GM12878 (cell line): Measurements from ENCODE around the gene MAD1L1. TPM values are rescaled to one million over a fixed set of nuclear protein-coding genes. Genes with fewer than 3 reads are reported as not detected.

Source experiments
- BCL3 ChIP-seq: IDR thresholded peaks from 2 replicates; pipeline ENCODE4 v1.6.1; 2011; ENCODE audit warnings: borderline replicate concordance, low read depth, mild to moderate bottlenecking, moderate library complexity, low read length; ENCODE audit not compliant: insufficient read depth, poor library complexity, severe bottlenecking
- CREM ChIP-seq: IDR thresholded peaks from 2 replicates; pipeline ENCODE4 v1.6.1; 2014; ENCODE audit warnings: antibody characterized with exemption, low read depth
- CUX1 ChIP-seq: IDR thresholded peaks from 2 replicates; pipeline ENCODE4 v1.6.1; 2012; ENCODE audit warnings: improper control_type of control experiment, low read depth, low read length; ENCODE audit not compliant: insufficient replicate concordance
- ETV6 ChIP-seq, 2 experiments: fragments of 450-650 bp in 1 of 2; IDR thresholded peaks in 1 of 2; conservative IDR thresholded peaks in 1 of 2; 2 replicates each; pipeline ENCODE4 v1.6.1; 2014; ENCODE audit warnings: antibody characterized with exemption in 1 of 2, borderline replicate concordance in 1 of 2, low read depth in 1 of 2, mild to moderate bottlenecking in 1 of 2, moderate library complexity in 1 of 2
- RELB ChIP-seq: fragments of 450-650 bp; IDR thresholded peaks from 2 replicates; pipeline ENCODE4 v1.6.1; 2017; ENCODE audit warnings: low read depth, mild to moderate bottlenecking, moderate library complexity
- RUNX3 ChIP-seq: IDR thresholded peaks from 2 replicates; pipeline ENCODE4 v1.6.1; 2012; ENCODE audit warnings: low read length, inconsistent platforms
- SIN3A ChIP-seq: IDR thresholded peaks from 2 replicates; pipeline ENCODE4 v1.6.1; 2012; ENCODE audit warnings: low read depth, low read length, improper control_type of control experiment
- polyA plus RNA-seq, 11 experiments: library from polyadenylated mRNA; depleted of rRNA in 4 of 11; unstranded in 6 of 11; stranded (reverse) in 5 of 11; fragments of >200 nt; fragmentation: Nextera tagmentation in 4 of 11; fragmentation: Illumina TruSeq in 1 of 11; extraction: Ambion mirVana in 4 of 11; extraction: Trizol in 1 of 11; gene quantifications; 1 replicate in 1 of 11; 2 replicates in 10 of 11; pipeline versions ENCODE4 v1.2.1 to v1.2.3, GENCODE V29; 2011 to 2016; ENCODE audit warnings: inconsistent platforms in 2 of 11, missing spikeins in 2 of 11, low read depth in 1 of 11
- total RNA-seq, 4 experiments: library from RNA; depleted of rRNA in 3 of 4; stranded (reverse); fragments of >200 nt in 3 of 4; fragmentation: Illumina TruSeq in 1 of 4; extraction: Trizol in 1 of 4; gene quantifications; 2 replicates each; pipeline versions ENCODE4 v1.2.1 to v1.2.3, GENCODE V29; 2013 to 2021

MAD1L1 gene
- total and polyA plus RNA-seq, 10 of the 15 experiments (the other 5 are each of a cell fraction or from before 2014, with no cell fraction given): 2.2 to 76.8 (median 38.3) TPM

GRCh38 chr7:1928645-1929348 lies 303.9 kb downstream of the MAD1L1 start (continued):
- TF ChIP-seq ETV6 (conservative IDR thresholded peaks at IDR 0.05 in 1 of 2, IDR thresholded peaks at IDR 0.05 in 1 of 2; ENCODE audit: borderline replicate concordance in 1 of 2, low read depth in 1 of 2) (no peak), CREM (no peak), SIN3A (no peak), BCL3 (no peak), RUNX3 (no peak), CUX1 (no peak), RELB (no peak)
